ENCODE measurements around the gene ANKMY2.
A peak's percentile ranks its signal among the peaks of the same experiment; 100 is the strongest.

GRCh38 chr7:16589881-16590280, 55.7 kb downstream of the ANKMY2 start:
- no peak for TF ChIP-seq EZH2 (IDR thresholded peaks at IDR 0.05)
- peak; percentile 84; the same call in 1 of the 2 replicates for TF ChIP-seq POLR2AphosphoS5 (IDR thresholded peaks at IDR 0.05; ENCODE audit: borderline replicate concordance, low read depth, low read length)
